H1 (cell line): ENCODE results near the gene SHISAL1. TPM values are rescaled to one million over a fixed set of nuclear protein-coding genes. Genes with fewer than 3 reads are reported as not detected.

ENCODE experiments used
- CTCF ChIA-PET: fragments of 300-600 bp; sonication (Branson Sonifier 250); formaldehyde crosslinking; loops from one replicate; lab custom pipeline; 2021; ENCODE audit not compliant: partially characterized antibody; lab: Charles Lee
- POLR2A ChIA-PET: fragments of 300-600 bp; sonication (Branson Sonifier 250); formaldehyde crosslinking; loops from one replicate; lab custom pipeline; 2021; ENCODE audit warnings: inconsistent platforms; ENCODE audit not compliant: partially characterized antibody; lab: Charles Lee
- DNase-seq, 2 experiments: peaks; one replicate each; pipeline versions ENCODE4 v3.0.0 to v3.0.0-alpha.2; 2010 to 2022; ENCODE audit warnings: low spot score in 2 of 2, low read depth in 1 of 2, mixed read lengths in 1 of 2
- FAIRE-seq: peaks from 2 replicates; lab custom pipeline; 2011; peaks lifted over from hg19 to GRCh38; lab: Jason Lieb, UNC
- H2AFZ ChIP-seq: 2 replicates; pipeline ENCODE4 v1.8.1; 2012; ENCODE audit warnings: low read length, inconsistent platforms
- H2AK5ac ChIP-seq: 2 replicates; pipeline ENCODE4 v1.6.1; 2013; ENCODE audit warnings: low read depth, low read length
- H2BK120ac ChIP-seq: replicated peaks from 2 replicates; pipeline ENCODE3; 2013; ENCODE audit warnings: low read depth, low read length, inconsistent platforms
- H2BK12ac ChIP-seq: 2 replicates; pipeline ENCODE4 v1.6.1; 2013; ENCODE audit warnings: low read depth, low read length
- H2BK15ac ChIP-seq: 2 replicates; pipeline ENCODE4 v1.6.1; 2013; ENCODE audit warnings: low read length
- H2BK20ac ChIP-seq: 2 replicates; pipeline ENCODE4 v1.6.1; 2013; ENCODE audit warnings: low read length
- H2BK5ac ChIP-seq: 2 replicates; pipeline ENCODE4 v1.6.1; 2013; ENCODE audit warnings: low read depth, low read length
- H3K14ac ChIP-seq: 2 replicates; pipeline ENCODE4 v1.6.1; 2013; ENCODE audit warnings: inconsistent platforms; ENCODE audit not compliant: insufficient read length
- H3K18ac ChIP-seq: 2 replicates; pipeline ENCODE4 v1.6.1; 2013; ENCODE audit warnings: low read length; ENCODE audit errors: extremely low read depth
- H3K23ac ChIP-seq: 2 replicates; pipeline ENCODE4 v1.6.1; 2013; ENCODE audit warnings: inconsistent platforms; ENCODE audit not compliant: insufficient read length
- H3K23me2 ChIP-seq: 2 replicates; pipeline ENCODE4 v1.6.1; 2013; ENCODE audit warnings: low read depth, low read length
- H3K27ac ChIP-seq: 2 replicates; pipeline ENCODE4 v1.6.1; 2011; ENCODE audit warnings: low read depth, low read length, inconsistent platforms
- H3K27me3 ChIP-seq, 4 experiments: replicated peaks in 1 of 4; 1 replicate in 1 of 4; 2 replicates in 3 of 4; pipeline versions ENCODE4 v1.6.1 to v1.8.1; 2011 to 2013; ENCODE audit warnings: low read length in 3 of 4, mild to moderate bottlenecking in 3 of 4, inconsistent platforms in 2 of 4, mixed read lengths in 2 of 4, moderate library complexity in 1 of 4; ENCODE audit not compliant: control insufficient read depth in 3 of 4, insufficient read depth in 3 of 4; ENCODE audit errors: extremely low read depth in 1 of 4
- H3K36me3 ChIP-seq, 4 experiments: 2 replicates each; pipeline versions ENCODE4 v1.6.1 to v1.8.1; 2011 to 2013; ENCODE audit warnings: mild to moderate bottlenecking in 4 of 4, low read length in 3 of 4, moderate library complexity in 2 of 4, control low read depth in 1 of 4, inconsistent platforms in 1 of 4; ENCODE audit not compliant: insufficient read depth in 4 of 4, control insufficient read depth in 2 of 4
- H3K4ac ChIP-seq: replicated peaks from 2 replicates; pipeline ENCODE3; 2013; ENCODE audit warnings: low read length, low read depth, mixed read lengths, inconsistent platforms; ENCODE audit not compliant: insufficient read length
- H3K4me1 ChIP-seq, 4 experiments: replicated peaks in 1 of 4; 1 replicate in 1 of 4; 2 replicates in 3 of 4; pipeline versions ENCODE4 v1.6.1 to v1.8.1; 2011 to 2013; ENCODE audit warnings: low read length in 3 of 4, inconsistent platforms in 2 of 4, mixed read lengths in 1 of 4; ENCODE audit not compliant: insufficient read depth in 4 of 4, control insufficient read depth in 3 of 4
- H3K4me2 ChIP-seq, 2 experiments: 2 replicates each; pipeline versions ENCODE4 v1.6.1 to v1.8.1; 2011 to 2013; ENCODE audit warnings: low read depth in 2 of 2, low read length in 2 of 2, control low read depth in 1 of 2, inconsistent platforms in 1 of 2, mild to moderate bottlenecking in 1 of 2; ENCODE audit not compliant: insufficient read depth in 1 of 2
- H3K4me3 ChIP-seq, 4 experiments: fragments of 200-600, 300-600 bp in 1 of 4; sonication (generic), shearing (Covaris generic), sonication (Bioruptor Twin) in 1 of 4; 2 replicates each; pipeline versions ENCODE4 v1.5.1 to v1.8.1; 2011 to 2016; ENCODE audit warnings: low read length in 4 of 4, low read depth in 3 of 4, control low read depth in 2 of 4, inconsistent platforms in 2 of 4, mild to moderate bottlenecking in 2 of 4, mixed read lengths in 1 of 4, moderate library complexity in 1 of 4; ENCODE audit not compliant: insufficient read depth in 2 of 4; ENCODE audit errors: extremely low read depth in 1 of 4
- H3K56ac ChIP-seq: replicated peaks from 2 replicates; pipeline ENCODE3; 2013; ENCODE audit warnings: low read depth, mild to moderate bottlenecking, mixed read lengths, low read length, inconsistent platforms; ENCODE audit not compliant: insufficient read length
- H3K79me1 ChIP-seq: 2 replicates; pipeline ENCODE4 v1.6.1; 2013; ENCODE audit warnings: low read depth, low read length, control low read depth
- H3K79me2 ChIP-seq, 2 experiments: 2 replicates each; pipeline versions ENCODE4 v1.6.1 to v1.8.1; 2012 to 2013; ENCODE audit warnings: low read length in 2 of 2, mild to moderate bottlenecking in 2 of 2, inconsistent platforms in 1 of 2; ENCODE audit not compliant: insufficient read depth in 2 of 2, control insufficient read depth in 1 of 2
- H3K9ac ChIP-seq, 4 experiments: replicated peaks in 1 of 4; 1 replicate in 1 of 4; 2 replicates in 3 of 4; pipeline versions ENCODE4 v1.6.1 to v1.8.1; 2011 to 2013; ENCODE audit warnings: low read depth in 3 of 4, low read length in 3 of 4, control low read depth in 2 of 4, mild to moderate bottlenecking in 2 of 4, moderate library complexity in 2 of 4, inconsistent platforms in 1 of 4; ENCODE audit errors: extremely low read depth in 1 of 4
- H3K9me3 ChIP-seq, 2 experiments: 2 replicates each; pipeline versions ENCODE4 v1.6.1 to v1.8.1; 2012 to 2013; ENCODE audit warnings: mild to moderate bottlenecking in 2 of 2, moderate library complexity in 2 of 2, control low read depth in 1 of 2, inconsistent platforms in 1 of 2, low read depth in 1 of 2, low read length in 1 of 2, mixed read lengths in 1 of 2; ENCODE audit not compliant: insufficient read depth in 2 of 2
- H4K20me1 ChIP-seq, 2 experiments: replicated peaks in 1 of 2; 2 replicates each; pipeline versions ENCODE3 to v1.8.1; 2011 to 2013; ENCODE audit warnings: inconsistent platforms in 2 of 2, low read length in 2 of 2, mild to moderate bottlenecking in 1 of 2; ENCODE audit not compliant: insufficient read depth in 2 of 2, control insufficient read depth in 1 of 2
- H4K5ac ChIP-seq: 2 replicates; pipeline ENCODE4 v1.6.1; 2013; ENCODE audit warnings: low read length, low read depth, mixed read lengths, inconsistent platforms; ENCODE audit not compliant: insufficient read length
- H4K8ac ChIP-seq: 2 replicates; pipeline ENCODE4 v1.8.0; 2013; ENCODE audit warnings: mild to moderate bottlenecking, moderate library complexity, low read length, inconsistent platforms; ENCODE audit not compliant: insufficient read depth; ENCODE audit errors: extremely low read depth
- H4K91ac ChIP-seq: replicated peaks from 2 replicates; pipeline ENCODE3; 2013; ENCODE audit warnings: low read length, mixed read lengths, inconsistent platforms; ENCODE audit not compliant: insufficient read length
- BRCA1 ChIP-seq: IDR thresholded peaks from 2 replicates; pipeline ENCODE4 v1.6.1; 2012; ENCODE audit warnings: low read depth, low read length, improper control_type of control experiment
- EZH2 ChIP-seq: fragments of 200-600 bp; sonication (generic); IDR thresholded peaks from 2 replicates; pipeline ENCODE4 v1.7.1; 2012; ENCODE audit warnings: low read depth, mild to moderate bottlenecking, moderate library complexity, low read length, inconsistent platforms; ENCODE audit not compliant: severe bottlenecking
- RAD21 ChIP-seq, 2 experiments: IDR thresholded peaks in 1 of 2; conservative IDR thresholded peaks in 1 of 2; 2 replicates each; pipeline ENCODE4 v1.6.1; 2011; ENCODE audit warnings: low read depth in 2 of 2, low read length in 2 of 2, improper control_type of control experiment in 1 of 2, inconsistent platforms in 1 of 2, mild to moderate bottlenecking in 1 of 2, moderate library complexity in 1 of 2
- SP2 ChIP-seq: IDR thresholded peaks from 2 replicates; pipeline ENCODE4 v1.6.1; 2012; ENCODE audit warnings: mild to moderate bottlenecking, low read length, inconsistent platforms
- SRF ChIP-seq: IDR thresholded peaks from 2 replicates; pipeline ENCODE4 v1.6.1; 2011; ENCODE audit warnings: mild to moderate bottlenecking, low read depth, low read length, moderate library complexity
- WGBS, 2 experiments: shearing (Covaris generic) in 1 of 2; methylation state at CpG; one replicate each; pipeline versions ENCODE4 v1.1.6 to v1.1.7; 2013 to 2015; ENCODE audit warnings: low lambda C conversion rate in 2 of 2, mixed read lengths in 2 of 2, inconsistent platforms in 1 of 2, low coverage in 1 of 2, missing lambda C conversion rate in 1 of 2; ENCODE audit not compliant: insufficient replicate concordance in 2 of 2, insufficient coverage in 1 of 2, insufficient read length in 1 of 2; ENCODE audit errors: extremely low coverage in 1 of 2, missing lambda C conversion rate in 1 of 2; 5-methylcytosine and 5-hydroxymethylcytosine counted together
- polyA plus RNA-seq, 7 experiments: library from polyadenylated mRNA; depleted of rRNA in 3 of 7; stranded (reverse) in 5 of 7; unstranded in 2 of 7; fragments of >200 nt in 5 of 7; fragments of 200-250 nt in 2 of 7; gene quantifications; 1 replicate in 5 of 7; 2 replicates in 1 of 7; 4 replicates in 1 of 7; pipeline versions ENCODE4 v1.2.1 to v1.2.3, GENCODE V29; 2011 to 2013; ENCODE audit warnings: missing spikeins in 2 of 7, mixed read lengths in 2 of 7
- total RNA-seq: library from RNA; stranded (reverse); fragmentation: NEBNext Ultra II Directional; extraction: Animal tissue kit (Norgen Biotek cat#: 25700); gene quantifications from 2 replicates; pipeline ENCODE4 v1.2.1, GENCODE V29; 2021

SHISAL1 gene
- total and polyA plus RNA-seq, 2 of the 8 experiments (the other 6 are each of a cell fraction or from before 2014, with no cell fraction given): 3.7 to 5.8 TPM

DNA sequence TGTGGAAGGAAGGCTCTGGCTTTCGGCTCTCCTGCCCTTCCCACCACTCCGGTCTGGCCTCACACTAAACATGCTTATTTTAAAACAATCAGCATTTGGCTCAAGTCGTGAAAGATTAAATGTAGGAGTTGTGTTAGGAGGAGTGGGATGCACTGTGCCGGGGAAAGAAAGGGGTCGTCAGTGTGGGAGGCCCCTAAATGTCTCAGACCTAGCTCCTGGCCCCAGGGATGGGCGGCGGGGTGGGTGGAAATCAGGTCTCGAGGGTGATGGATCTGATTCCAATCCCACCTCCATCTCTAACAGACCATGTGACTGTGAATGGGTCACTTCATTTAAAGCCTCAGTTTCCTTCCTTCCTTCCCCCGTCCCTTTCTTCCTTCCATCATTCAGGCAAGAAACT, 6.9 kb upstream of the SHISAL1 start:
- Histone ChIP-seq H3K27ac (no peak overlapping the region), H3K23me2 (peaks cover 10% of the 10 kb centered on the region; the same call in 1 of the 2 replicates), H3K4me2 (no peak overlapping the region), H2BK5ac (peak overlapping the region; percentile 16; the same call in 1 of the 2 replicates), H2AFZ (no peak overlapping the region), H4K8ac (no peak overlapping the region), H3K9ac (no peak overlapping the region), H2BK12ac (no peak overlapping the region), H2BK15ac (no peak overlapping the region), H3K4ac (no peak overlapping the region), H3K36me3 (no peaks in the 10 kb centered on the region), H3K79me2 (no peaks in the 10 kb centered on the region), H2BK20ac (no peak overlapping the region), H3K14ac (no peak overlapping the region), H4K20me1 (no peaks in the 10 kb centered on the region), H3K18ac (no peak overlapping the region), H3K9me3 (no peaks in the 10 kb centered on the region), H2BK120ac (no peak overlapping the region), H2AK5ac (no peak overlapping the region), H4K91ac (no peak overlapping the region), H3K79me1 (no peaks in the 10 kb centered on the region), H3K27me3 (no peaks in the 10 kb centered on the region), H3K23ac (no peak overlapping the region), H3K56ac (no peak overlapping the region), H3K4me1 (no peaks in the 10 kb centered on the region), H4K5ac (no peak overlapping the region), H3K4me3 (no peak overlapping the region)
- ChIA-PET CTCF (interaction anchor here (1.5 to 1.7 kb wide), 2 partner anchors 238 to 326 kb away, joined by 5 read pairs; no protein-coding TSS in a partner anchor), POLR2A (interaction anchor here (0.8 to 1.3 kb wide), 3 partner anchors 8 to 12 kb away, joined by 3 to 4 read pairs (median 3); no protein-coding TSS in a partner anchor)
- WGBS, 2 experiments: 73% methylated on average over 7 of the region's 9 CpGs; no CpG with 5 or more reads in 1 of the 2 experiments
- FAIRE-seq (no peak), DNase-seq (no peak)
- no peak for TF ChIP-seq EZH2
- no peak for TF ChIP-seq BRCA1
- no peak for TF ChIP-seq SP2
- no peak for TF ChIP-seq RAD21 (IDR thresholded peaks at IDR 0.05 in 1 of 2, conservative IDR thresholded peaks at IDR 0.05 in 1 of 2; ENCODE audit: low read depth in 2 of 2, low read length in 2 of 2)
- no peak for TF ChIP-seq SRF
